ENCODE results near the gene NSUN4.

The NSUN4 gene

DNA sequence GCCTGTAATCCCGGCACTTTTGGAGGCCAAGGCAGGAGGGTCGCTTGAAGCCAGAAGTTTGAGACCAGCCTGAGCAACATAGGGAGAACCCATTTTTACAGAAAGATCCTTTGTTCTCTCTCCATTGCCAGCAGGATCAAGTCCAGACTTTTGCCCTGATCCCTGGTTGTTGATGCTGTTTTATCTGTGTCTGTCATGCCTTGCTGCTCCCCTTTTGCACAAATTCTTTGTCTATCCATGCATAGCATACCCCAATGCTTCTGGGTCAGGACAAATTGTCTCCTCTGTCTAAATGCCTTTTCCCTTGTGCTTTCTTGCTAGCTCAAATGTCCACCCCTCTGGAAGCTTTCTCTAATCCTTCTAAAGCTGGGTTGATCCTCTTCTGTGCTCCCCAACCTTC, 28.2 kb downstream of the NSUN4 start:
- DNase-seq, result no peak

DNA sequence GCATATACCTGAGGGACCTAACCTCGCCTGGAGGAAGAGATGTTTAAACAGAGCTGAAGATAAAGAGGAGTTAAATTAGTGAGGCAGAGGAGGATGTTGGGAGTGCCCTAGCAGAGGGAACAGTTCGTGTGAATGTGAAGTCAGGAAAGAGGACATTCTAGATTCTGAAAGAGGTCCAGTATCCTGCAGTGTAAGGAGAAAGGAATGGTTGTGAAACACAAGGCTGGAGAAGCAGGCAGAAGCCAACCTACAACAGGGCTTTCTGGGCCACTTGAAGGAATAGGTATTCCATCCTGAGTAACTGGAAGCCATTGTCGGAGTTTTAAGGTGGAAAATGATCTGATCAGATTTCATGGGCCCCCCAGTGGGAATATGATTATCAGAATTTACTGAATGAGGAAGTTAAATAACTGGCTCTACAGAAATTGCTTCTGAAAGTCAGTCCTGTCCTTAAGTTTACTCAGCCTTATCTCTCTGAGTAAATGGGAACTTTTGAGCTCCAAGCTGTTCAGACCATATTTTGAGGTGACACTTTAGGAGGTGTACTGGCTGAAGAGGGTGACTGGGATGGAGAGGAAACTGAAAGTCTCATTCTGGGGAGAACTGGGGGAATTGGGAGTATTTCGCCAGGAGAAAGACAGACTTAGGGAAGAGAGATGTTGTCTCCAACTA, 29.1 kb downstream of the NSUN4 start:
- peak; percentile 80 for DNase-seq

DNA sequence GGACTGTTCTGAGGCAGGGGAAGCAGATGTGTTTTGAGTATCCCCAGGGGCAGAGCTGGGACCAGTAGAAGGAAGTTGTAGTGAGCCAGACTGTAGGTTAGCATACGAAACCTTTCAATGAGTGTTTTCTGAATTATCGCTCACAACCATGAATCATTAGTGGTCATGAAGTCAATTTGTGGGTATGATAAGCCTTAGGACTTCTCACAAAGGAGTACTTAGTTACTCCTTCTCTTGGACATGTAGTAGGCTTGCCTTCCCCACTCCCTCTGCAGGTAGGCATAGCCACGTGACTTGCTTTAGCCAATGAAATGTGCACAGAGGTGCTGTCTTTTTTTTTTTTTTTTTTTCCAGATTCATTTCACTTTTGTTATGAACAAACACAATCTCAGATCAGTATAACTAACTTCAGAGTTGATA, 29.6 kb downstream of the NSUN4 start:
- peak; percentile 87 for DNase-seq

DNA sequence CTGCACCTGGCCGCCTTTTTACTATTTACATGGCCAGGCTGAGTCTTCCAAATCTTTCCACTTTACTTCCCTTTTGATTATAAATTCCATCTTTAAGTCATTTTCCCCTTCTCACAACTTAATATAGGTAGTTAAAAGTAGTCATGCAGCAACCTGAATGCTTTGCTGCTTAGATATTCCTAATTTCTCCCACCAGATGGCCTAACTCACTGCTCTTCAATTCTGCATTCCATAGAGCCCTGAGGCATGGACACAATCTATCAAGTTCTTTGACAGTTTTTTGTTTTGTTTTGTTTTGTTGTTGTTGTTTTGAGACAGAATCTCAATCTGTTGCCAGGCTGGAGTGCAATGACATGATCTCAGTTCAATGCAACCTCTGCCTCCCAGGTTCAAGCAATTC, 31.8 kb downstream of the NSUN4 start:
- no peak for DNase-seq

DNA sequence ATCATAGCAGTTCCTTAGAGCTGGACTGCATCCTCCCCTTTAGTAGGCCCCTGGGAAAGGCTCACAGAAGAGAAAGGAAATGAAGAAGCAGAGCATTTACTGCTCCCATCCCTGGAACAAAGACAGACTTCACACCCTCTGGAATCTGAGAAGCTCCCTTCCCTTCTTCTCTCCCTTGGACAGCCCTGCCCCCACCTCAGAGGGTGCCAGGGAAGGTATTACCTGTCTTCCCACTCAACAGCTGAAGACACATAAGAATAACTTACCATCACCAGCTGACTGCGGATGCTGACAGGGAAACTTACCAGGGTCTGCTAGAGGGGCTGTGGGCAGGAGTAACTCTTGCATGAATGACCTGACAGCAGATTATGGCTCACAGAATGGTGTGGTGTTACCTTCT, 39.4 kb downstream of the NSUN4 start:
- no peak for DNase-seq

DNA sequence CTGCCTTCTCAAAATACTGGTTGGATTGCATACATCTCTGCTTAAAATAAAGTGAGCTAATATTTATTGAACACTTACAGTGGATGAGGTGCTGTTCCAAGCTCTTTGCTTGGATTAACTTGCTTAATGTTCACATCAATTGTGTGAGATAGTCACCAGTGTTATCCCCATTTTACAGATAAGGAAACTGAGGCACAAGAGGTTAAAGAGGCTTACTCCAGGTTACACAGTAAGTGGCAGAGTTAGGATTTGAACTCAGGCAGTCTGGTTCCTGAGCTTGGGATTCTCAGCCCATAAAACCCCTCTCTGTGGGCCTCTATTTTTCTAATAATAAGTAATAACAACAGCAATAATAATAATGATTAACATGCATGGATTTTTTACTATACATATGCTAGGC, 39.9 kb downstream of the NSUN4 start:
- no peak for DNase-seq

DNA sequence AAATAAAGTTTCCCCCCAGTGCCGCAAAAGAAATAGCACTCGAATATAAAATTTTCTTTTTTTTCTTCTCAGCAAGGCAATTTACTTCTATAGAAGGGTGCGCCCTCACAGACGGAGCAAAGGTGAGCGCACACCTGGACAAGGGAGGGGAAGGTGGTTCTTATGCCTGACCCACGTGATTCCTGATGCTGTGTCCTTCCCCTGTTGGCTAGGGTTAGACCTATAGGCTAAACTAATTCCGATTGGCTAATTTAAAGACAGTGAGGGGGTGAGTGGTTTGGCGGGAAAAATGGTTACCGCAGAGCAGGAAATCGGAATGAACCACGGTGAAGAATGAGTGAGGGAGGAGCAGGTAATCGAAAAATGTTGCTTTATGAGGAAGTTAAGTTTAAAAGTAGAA, 52.9 kb downstream of the NSUN4 start:
- DNase-seq, result no peak

DNA sequence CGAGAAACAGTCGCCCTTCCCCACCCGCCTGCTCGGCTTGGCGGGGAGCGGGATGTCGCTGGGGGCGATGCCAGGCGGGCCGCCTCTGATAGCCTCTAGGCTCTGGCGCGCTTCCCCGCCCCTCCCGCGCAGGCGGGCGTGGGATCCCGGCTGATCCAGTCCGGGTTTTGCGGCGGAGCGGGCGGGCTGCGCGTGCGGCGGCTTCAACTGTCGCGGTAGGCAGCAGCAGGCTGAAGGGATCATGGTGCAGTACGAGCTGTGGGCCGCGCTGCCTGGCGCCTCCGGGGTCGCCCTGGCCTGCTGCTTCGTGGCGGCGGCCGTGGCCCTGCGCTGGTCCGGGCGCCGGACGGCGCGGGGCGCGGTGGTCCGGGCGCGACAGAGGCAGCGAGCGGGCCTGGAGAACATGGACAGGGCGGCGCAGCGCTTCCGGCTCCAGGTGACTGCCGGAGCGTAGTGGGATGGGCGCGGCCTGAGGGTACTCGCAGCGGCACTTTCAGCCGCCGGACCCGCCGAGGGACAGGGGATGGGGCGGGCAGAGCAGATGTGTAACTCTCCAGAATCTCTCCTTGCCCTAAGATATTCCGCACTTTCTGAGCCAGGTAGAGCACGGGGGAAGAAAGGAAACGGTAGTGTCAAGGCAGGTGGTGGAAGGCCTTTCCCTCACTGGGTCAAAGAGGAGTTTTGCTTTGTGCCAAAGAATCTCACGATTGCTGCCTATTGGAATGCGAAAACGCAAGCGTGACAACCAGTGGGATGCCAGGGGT, 53.7 kb downstream of the NSUN4 start, which contains the start of gene FAAH:
Gene FAAH (plus strand): TSS at position 210 of the 764 bp plus-strand sequence. CDS start 32 bp downstream, at position 242.
- DNase-seq, result no peak

DNA sequence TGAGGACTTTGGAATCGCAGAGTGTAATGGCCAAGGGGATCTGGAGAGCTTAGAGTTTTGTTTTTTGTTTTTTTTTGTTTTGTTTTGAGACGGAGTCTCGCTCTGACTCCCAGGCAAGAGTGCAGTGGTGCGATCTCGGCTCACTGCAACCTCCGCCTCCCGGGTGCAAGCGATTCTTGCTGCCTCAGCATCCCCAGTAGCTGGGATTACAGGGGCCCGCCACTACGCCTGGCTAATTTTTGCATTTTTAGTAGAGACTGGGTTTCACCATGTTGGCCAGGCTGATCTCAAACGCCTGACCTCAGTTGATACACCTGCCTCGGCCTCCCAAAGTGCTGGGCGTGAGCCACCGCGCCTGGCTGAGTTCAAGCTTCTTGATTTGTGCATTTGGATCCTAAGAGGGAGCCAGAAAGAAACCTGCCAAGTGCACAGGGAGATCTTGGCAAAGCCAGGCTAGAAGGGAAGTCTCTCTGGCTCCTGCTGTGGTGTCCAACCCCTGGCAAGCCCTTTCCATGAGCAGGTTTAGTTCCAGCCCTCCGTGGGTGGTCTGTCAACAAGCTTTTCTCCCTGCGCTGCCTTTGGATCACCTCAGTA, 54.4 kb downstream of the NSUN4 start:
- no peak for DNase-seq

DNA sequence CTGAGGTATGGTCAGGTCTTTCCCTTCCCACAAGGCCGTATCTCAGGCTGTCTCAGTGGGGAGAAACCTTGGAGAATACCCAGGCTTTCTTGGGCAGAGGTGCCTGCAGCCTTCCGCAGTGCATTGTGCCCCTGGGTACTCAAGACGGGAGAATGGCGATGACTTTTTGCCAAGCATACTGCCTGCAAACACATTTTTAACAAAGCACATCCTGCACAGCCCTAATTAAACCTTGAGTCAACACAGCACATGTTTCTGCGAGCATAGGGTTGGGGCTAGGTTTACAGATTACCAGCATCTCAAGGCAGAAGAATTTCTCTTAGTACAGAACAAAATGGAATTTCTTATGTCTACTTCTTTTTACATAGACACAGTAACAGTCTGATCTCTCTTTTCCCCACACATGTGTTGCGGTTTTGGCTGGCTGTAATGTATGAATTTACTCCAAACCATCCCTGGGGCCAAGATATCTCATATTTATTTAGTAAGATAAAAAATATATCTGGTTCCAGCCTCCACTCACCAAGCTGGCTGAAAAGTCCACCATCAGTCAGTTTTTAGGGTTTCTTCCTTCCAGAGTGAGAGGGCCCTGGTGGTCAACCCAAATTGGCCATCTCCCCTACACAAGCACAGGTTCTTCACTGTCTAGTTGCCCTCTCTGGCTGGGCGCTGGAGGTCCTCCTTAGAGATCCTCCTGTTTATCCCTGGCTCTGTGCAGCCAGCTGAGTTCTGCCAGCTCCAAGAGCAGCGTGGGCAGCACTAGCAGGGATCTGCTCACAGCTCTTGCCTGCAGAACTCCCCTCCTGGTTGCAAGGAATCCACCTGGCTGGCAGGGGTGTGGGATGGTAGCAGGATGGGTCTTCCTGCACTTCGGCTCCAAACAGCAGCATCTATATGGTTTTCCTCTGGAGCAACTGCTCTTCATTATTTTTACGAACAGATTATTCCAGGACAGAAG, 56.1 kb downstream of the NSUN4 start:
- DNase-seq, result peak; percentile 22

DNA sequence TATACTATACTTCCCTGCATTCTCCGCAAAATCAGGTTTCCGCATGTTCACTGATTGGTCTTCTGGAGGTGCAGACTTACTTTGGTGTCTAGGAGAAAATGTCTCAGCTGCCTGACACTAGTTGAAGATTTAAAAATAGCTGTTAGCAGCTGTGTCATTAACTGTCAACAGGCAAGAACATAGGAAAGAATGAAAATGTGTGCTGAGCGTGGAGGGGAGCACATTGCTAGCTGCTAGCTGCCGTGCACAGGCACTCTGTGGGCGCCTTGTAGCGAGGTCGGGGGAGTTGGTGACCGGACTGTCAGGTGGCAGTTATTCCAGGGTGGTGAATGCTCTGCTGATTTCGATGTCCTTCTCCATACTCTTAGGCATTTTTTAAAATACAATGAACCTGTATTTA, 58.7 kb downstream of the NSUN4 start:
- DNase-seq, result no peak

DNA sequence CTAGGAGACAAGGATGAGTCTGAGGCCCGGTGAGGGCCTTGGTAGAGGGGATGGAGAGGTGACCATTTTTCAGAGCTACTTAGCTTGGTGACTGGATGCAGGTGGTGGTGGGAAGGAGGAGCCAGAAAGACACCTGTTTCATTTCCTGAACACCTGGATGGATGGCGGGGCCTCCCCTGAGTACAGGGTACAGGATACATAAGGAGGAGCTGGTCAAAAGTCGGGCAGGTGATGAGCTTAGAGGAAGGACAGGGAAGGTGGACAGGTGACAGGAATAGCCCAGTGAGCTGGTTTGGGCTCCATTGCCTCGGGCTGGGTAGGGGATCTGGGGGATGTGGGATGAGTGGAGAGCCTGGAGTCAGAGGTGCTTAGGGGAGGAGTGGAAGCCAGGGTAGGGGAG, 59.8 kb downstream of the NSUN4 start:
- DNase-seq, result no peak

DNA sequence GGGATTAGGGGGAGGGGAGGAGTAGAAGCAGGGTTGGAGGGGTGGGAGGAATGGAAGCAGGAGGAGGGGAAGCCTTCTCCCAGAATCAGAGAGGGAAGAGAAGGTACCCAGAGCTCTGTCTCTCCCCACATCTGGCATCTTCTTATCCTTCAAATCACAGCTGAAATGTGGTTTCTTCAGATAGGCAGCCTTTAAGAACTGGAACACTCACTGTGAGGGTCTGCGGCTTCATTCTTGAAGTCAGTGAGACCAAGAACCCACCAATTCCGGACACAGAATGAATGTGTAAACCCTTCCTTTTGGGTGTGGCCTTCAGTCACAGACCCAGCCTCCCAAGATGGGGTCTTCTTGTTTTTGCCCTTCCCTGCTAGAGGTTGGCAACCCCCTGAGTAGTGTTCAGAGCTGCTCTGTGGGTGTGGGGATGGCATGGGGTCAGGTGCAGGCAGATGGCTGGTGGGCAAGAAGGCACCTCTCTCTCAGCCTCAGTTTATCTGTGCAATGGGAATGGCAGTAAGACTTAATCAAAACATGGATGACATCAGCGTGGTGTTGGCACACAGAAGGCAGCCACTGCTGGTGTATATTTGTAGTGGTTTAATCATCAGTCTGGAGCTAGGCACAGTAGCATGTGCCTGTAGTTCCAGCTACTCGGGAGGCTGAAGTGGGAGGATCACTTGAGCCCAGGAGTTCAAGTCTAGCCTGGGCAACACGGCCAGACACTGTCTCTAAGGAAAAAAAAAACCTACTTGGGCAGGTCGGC, 60.7 kb downstream of the NSUN4 start:
- peak; percentile 23 for DNase-seq

DNA sequence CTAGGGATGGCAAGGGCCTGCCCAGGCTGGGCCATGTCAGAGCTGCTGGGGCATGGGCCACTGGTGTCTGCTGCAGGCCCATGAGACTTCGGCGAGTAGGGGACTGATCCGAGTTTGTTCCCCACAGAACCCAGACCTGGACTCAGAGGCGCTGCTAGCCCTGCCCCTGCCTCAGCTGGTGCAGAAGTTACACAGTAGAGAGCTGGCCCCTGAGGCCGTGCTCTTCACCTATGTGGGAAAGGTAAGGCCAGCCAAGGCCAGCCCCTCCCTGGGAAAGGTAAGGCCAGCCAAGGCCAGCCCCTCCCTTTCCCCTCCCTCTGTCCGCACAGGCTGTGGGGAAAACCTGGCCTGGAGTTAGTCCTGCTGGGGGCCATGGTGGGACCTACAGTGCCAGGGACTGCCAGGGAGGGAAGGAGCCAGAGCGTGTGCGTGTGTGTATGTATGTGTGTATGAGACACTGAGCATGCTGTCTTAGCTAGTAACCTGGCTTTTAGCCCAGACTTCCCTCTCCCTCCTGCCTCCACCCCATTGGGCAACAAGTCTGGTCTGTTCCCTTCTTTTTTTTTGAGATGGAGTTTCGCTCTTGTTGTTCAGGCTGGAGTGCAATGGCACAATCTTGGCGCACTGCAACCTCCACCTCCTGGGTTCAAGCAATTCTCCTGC, 61.5 kb downstream of the NSUN4 start:
- DNase-seq, result no peak

DNA sequence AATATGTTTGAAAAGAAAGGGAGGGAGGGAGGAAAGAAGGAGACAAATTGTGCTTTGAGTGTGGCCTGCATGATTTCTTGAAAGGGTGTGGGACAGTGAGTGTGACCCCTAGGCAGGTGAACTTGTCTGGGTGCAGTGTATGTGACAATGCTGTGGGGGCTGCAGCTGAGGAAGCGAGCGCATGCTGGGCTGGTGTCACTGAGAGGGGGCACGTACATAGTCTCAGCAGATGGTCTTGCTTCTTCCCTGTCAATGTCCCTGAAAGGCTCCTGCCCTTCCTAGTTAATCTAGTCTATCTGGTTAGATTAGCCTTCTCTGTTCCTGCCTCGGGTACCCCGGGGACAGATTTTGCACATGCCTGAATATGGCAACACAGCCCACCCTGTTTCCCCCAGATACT, 63.3 kb downstream of the NSUN4 start:
- no peak for DNase-seq

DNA sequence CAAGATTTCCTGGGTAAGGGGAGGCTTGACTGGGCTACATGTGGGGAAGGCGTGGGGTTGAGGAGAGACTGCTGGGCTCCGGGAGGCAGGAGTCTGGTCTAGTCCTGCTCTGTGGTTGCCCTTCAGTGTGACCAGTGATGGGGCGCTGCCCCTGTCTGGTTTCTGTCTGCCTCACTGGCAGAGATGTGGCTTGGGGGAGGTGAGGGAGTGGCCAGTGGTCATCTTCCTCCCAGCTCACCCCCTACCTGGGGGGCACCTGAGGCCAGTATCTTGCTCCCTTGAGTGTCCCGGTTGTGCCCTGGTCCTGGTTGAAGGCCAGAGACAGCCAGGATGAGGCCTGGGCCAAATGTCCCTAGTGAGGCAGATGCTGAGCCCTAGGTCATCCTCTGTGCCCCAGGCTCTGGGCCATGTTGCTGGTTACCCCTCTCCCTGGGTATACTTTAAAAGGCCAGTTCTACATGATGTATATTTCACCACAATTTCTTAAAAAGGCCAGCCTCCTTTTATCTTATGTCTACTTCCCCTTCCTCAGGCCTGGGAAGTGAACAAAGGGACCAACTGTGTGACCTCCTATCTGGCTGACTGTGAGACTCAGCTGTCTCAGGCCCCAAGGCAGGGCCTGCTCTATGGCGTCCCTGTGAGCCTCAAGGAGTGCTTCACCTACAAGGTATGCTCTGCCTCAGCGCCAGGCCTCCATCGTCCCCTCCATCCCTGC, 64.0 kb downstream of the NSUN4 start:
- DNase-seq, result peak; percentile 68

DNA sequence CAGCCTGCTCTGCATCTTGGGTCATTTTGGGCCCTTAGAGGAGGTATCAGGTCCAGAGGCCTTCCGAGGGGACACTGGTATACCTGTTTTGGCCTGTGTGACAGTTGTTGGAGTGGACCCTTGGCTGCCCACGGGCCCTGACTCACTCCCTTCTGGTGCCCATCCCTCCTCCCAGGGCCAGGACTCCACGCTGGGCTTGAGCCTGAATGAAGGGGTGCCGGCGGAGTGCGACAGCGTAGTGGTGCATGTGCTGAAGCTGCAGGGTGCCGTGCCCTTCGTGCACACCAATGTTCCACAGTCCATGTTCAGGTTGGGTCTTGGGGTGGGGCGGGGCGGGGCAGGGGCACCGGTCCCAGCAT, 64.6 kb downstream of the NSUN4 start:
- DNase-seq, result no peak

DNA sequence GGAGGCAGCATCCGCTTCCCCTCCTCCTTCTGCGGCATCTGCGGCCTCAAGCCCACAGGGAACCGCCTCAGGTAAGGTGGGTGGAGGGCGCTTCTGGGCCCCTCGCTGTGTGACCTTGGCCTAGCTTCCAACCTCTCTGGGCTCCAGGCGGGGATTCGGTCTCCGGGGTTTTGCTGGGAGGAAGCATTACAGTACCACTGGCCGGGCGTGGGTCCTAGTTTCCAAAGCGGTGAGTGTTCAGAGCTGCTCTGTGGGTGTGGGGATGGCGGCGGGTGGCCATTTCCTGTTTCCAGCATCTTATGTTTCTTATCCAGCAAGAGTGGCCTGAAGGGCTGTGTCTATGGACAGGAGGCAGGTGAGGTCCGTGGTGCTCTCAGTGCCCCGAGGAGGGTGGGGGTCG, 65.1 kb downstream of the NSUN4 start:
- DNase-seq, result no peak

DNA sequence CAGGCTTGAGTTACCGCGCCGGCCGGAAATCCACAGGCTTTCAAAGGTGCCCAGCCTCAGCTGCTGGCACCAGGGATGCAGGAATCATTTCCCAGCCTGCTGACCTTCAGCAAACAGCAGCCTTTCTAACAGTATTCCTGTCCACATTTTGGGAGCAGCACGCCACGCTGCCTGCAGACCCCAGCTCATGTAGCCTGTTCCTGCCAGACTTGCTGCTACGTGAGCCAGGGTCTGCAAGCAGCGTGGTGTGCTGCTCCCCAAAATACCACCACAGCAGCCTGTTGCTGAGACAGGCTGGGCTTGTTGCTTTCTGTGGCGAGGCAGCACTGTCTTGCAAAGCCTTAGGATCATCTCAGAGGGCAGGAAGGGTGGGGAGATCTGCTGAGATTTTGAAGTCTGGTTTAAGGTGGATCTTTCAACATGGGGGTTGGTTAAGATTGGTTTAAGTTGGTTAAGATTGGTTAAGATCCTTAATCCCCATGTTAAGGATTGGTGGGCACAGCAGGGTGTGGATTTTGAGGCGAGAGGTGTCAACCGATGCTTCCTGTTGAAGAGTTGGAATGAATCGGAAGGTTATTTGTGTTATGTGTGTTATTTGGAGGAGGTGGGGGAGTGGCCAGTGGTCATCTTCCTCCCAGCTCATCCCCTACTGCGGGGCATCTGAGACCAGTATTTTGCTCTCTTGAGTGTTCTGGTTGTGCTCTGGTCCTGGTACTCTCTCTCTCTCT, 66.4 kb downstream of the NSUN4 start:
- DNase-seq, result no peak

DNA sequence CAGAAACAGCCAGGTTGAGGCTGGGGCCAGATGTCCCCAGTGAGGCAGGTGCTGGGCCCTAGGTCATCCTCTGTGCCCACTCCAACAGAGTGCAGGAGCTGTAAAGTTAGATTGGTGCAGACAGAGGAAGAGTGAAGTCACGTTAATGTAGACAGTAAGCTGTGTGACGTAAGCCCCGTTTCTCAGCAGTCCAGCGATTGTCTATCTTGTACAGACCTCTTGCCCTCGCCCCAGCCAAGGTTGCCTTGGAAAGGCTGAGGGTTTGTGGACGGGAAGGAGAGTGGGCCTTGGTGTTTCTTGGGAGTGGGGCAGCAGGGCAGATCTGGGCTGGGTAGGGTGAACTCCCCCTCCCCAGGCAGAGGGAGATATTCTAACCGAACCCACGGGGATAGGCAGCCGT, 67.0 kb downstream of the NSUN4 start:
- DNase-seq, result no peak

Data from OCI-M1 (cell line).